Stimulated activated CD8-positive, alpha-beta memory T cell treated with anti-CD3 and anti-CD28 coated beads, Interleukin-4, amount 100 ng/mL, for 24 hours (primary cell): Measurements from ENCODE around the gene NOX5.
A peak's percentile ranks its signal among the peaks of the same experiment; 100 is the strongest.

Experiments used
- DNase-seq: peaks from one replicate; pipeline ENCODE4 v3.0.0-alpha.2; 2020; ENCODE audit warnings: low read depth

NOX5 gene

GRCh38 chr15:69025320-69025719, 10.8 kb downstream of the NOX5 start:
- DNase-seq: no peak

GRCh38 chr15:69026355-69026754, 11.9 kb downstream of the NOX5 start:
- DNase-seq: no peak

GRCh38 chr15:69027976-69028518, 13.6 kb downstream of the NOX5 start:
- DNase-seq: no peak

- peak; percentile 2 for DNase-seq
Measured at GRCh38 chr15:69031013-69032001, 16.8 kb downstream of the NOX5 start.

GRCh38 chr15:69032031-69032430, 17.5 kb downstream of the NOX5 start:
- DNase-seq: no peak

- DNase-seq: no peak
Measured at GRCh38 chr15:69032703-69033373, 18.3 kb downstream of the NOX5 start.

GRCh38 chr15:69034352-69034751, 19.9 kb downstream of the NOX5 start:
- no peak for DNase-seq

- no peak for DNase-seq
Measured at GRCh38 chr15:69035205-69035917, 20.9 kb downstream of the NOX5 start.

- no peak for DNase-seq
Measured at GRCh38 chr15:69035918-69036258, 21.4 kb downstream of the NOX5 start.

- no peak for DNase-seq
Measured at GRCh38 chr15:69036826-69037225, 22.3 kb downstream of the NOX5 start.

GRCh38 chr15:69037482-69037881, 23.0 kb downstream of the NOX5 start:
- DNase-seq: no peak

GRCh38 chr15:69037977-69038376, 23.5 kb downstream of the NOX5 start:
- no peak for DNase-seq

GRCh38 chr15:69038508-69038907, 24.0 kb downstream of the NOX5 start:
- no peak for DNase-seq

- DNase-seq: no peak
Measured at GRCh38 chr15:69039516-69040225, 25.2 kb downstream of the NOX5 start.

GRCh38 chr15:69042531-69042930, 28.0 kb downstream of the NOX5 start:
- no peak for DNase-seq

- no peak for DNase-seq
Measured at GRCh38 chr15:69045802-69046201, 31.3 kb downstream of the NOX5 start.

- no peak for DNase-seq
Measured at GRCh38 chr15:69046781-69047180, 32.3 kb downstream of the NOX5 start.

GRCh38 chr15:69049976-69050375, 35.5 kb downstream of the NOX5 start:
- DNase-seq: no peak

GRCh38 chr15:69055251-69055650, 40.8 kb downstream of the NOX5 start:
- no peak for DNase-seq

- DNase-seq: no peak
Measured at GRCh38 chr15:69056365-69056764, 41.9 kb downstream of the NOX5 start.

- DNase-seq: peak; percentile 62
Measured at GRCh38 chr15:69058830-69059556, 44.5 kb downstream of the NOX5 start.
